Prostate gland (tissue), 2 donors: ENCODE data around the gene PDE4D.

ENCODE experiments used
- CTCF ChIP-seq, 4 experiments: fragments of 200-600 bp in 2 of 4; fragments of 450-650 bp in 2 of 4; sonication (generic) in 2 of 4; IDR thresholded peaks; 1 replicate in 3 of 4; 2 replicates in 1 of 4; pipeline ENCODE4 v1.5.1; 2016 to 2019; ENCODE audit warnings: antibody characterized with exemption in 4 of 4, mild to moderate bottlenecking in 2 of 4, moderate library complexity in 2 of 4
- POLR2A ChIP-seq: fragments of 450-650 bp; IDR thresholded peaks from one replicate; pipeline ENCODE4 v1.6.1; 2016; ENCODE audit warnings: antibody characterized with exemption, mild to moderate bottlenecking

DNA sequence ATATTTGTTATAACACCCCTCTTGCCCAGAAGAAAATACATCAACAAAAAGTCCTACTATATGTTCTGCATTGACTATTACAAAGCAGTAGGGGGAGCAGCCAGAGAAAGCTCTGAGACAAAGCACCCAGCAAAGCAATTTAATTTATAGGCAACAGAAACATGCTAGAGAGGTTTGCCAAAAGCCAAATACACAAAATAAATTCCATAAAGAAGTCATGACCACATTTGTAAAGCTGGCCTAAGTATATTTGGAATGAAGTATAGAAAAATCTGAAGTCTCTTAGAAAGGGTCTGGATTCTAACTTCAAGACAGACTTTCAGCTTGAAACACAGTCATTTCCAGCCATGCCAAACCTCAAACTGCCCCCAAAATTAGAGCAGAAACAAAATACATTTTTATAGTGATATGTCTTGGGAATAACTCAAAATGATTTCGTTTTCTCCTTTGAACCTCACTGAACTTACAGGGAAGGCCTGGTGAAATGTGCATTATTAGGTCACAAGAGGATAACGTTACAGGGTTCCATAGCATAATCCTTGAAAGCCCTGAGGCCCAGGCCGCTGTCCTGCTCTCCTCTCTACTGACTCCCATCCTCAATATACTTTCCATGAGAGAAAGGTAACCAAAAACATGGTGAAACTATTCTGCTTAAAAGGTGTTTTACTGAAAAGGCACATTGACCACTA lies 858.9 kb downstream of the PDE4D start:
- peak in 3 of 4 experiments; percentile 28 to 66 (median 56) for TF ChIP-seq CTCF (IDR thresholded peaks at IDR 0.05)
- no peak for TF ChIP-seq POLR2A
